Stimulated activated CD8-positive, alpha-beta memory T cell treated with anti-CD3 and anti-CD28 coated beads, Interleukin-2, amount 100 ng/mL, for 48 hours (primary cell): ENCODE results near the gene LHFPL3.

Source experiments
- DNase-seq, 2 donors: peaks; one replicate each; pipeline ENCODE4 v3.0.0-alpha.2; 2020; ENCODE audit warnings: low read depth in 2 of 2

The LHFPL3 gene

DNA sequence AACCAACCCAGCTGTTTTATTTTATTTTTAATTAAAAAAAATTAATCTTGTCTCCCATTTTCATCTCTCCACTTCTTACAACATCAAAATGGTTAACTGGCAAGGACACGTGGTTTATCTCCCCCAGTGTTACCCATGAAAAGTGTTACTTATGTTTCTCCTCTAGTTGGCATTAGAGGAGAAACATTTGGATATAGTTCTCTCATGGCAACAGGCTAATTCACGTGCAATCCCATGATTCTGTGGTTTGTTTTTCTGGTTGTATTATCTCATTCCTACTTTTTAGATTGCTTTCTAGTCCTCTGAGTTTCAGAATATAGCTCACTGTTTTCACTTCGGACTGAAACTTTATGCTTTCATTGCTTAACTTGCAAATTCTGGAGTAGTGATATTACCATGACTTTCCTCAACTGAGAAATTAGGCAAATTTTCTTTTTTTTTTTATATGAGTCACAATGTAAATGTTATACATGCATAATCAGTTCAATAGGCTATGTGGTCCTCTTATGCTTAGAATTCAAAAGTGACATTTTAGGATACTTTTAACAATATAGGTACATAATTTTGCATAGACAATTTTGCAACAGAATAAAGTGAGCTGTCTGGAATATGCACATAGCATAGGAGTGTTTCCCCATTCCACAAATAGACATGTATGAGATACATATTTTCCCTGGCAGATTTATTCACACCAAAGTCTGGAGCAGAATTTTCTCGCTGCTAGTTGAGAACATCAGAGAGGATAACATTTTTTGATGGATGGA is 43.0 kb downstream of the LHFPL3 start:
- no peak for DNase-seq

DNA sequence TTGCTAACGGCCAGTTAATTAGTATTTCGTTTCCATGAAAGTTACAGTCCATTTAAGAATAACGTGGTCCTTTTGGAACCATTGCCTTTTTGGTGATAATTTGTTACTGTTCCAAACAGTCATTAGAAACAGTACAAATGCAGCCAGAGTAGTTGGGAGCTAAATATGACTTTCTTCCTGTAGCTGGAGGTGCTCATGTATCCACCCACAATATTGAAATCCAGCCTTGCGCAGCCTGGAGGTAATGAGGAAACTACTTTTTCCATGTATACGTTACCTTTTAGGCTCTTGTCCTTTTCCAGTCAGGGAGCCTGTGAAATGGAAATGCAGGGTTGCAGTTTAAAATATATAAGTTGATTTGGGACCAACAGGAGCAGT is 43.6 kb downstream of the LHFPL3 start:
- no peak for DNase-seq

DNA sequence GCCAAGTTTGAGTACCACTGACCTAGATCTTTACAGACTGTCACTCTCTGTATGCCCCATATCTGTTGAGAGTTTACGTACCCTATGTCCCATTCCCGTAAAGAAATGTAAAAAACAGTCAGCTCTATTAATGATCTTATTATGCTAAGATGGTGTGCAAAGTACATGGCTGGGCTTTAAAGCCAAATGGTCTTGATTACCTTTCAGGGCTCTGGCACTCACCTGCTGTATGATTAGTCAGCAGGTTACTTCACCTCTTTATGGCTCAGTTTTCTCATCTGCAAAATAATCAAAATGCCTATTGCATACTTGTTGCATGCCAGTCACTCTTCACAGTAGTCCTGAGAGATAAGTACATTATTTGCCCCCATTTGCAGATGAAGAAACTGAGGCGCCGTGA is 54.2 kb downstream of the LHFPL3 start:
- no peak for DNase-seq

DNA sequence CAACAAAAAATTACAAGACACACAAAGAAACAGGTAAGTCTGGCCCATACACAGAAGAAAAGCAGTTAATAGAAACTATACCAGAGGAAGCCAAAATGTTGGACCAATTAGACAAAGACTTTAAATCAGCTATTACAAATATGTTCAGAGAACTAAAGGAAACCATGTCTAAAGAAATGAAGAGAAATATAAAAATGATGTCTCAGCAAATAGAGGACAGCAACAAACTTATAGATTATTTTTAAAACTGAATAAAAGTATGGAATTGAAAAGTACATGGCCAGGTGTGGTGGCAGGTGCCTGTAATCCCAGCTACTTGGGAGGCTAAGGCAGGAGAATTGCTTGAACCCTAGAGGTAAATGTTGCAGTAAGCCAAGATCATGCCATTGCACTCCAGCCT is 58.5 kb downstream of the LHFPL3 start:
- no peak for DNase-seq

DNA sequence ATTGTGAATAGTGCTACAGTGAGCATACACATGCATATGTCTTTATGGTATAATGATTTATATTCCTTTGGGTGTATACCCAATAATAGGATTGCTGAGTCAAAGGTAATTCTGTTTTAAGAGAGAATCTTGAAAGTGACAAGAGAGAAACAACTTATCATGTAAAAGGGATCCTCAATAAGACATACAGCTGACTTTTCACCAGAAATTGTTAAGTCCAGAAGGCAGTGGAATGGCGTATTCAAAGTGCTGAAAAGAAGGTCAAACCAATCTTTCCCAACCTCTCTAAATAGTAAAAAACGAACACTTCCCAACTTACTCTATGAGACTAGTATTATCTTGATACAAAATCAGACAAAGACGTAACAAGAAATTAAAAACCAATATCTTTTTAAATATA is 59.8 kb downstream of the LHFPL3 start:
- DNase-seq, result no peak

DNA sequence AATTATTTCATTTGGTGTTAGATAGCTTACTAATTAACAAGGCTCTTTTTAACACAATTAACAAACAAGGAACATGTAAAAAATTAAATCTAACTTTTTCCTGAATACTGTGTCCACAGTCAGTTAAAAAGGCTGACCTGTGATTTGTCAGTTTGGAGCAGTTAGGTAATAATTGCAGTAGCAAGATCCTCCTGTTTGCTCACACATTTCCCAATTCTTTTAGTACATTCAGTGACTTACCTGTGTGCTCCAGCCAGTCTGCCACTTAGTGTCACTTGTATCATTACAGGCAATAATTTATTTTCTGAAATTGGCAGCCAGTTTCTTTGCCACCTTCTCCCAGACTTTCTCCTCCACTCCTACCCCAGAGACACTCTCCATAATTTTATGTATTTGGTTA is 66.8 kb downstream of the LHFPL3 start:
- DNase-seq, result no peak

DNA sequence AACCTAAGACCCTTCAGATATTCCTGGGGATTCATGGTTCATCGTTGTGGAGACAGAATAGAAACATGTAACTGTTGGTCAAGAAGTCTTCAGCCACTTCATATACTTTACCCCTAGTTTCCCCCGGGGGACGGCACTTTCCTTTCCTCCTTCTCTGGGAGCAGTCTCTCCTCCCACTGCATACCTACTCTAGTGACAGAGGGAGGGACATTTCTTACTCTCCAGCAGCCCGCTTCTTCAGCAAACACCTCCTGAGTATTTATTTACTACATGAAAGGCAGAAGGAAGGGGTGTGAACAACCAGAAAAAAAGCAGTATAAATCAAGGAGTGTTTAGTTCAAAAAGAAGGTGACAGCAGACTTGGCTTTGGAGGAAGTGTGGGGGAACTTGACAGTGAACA is 69.0 kb downstream of the LHFPL3 start:
- no peak for DNase-seq

DNA sequence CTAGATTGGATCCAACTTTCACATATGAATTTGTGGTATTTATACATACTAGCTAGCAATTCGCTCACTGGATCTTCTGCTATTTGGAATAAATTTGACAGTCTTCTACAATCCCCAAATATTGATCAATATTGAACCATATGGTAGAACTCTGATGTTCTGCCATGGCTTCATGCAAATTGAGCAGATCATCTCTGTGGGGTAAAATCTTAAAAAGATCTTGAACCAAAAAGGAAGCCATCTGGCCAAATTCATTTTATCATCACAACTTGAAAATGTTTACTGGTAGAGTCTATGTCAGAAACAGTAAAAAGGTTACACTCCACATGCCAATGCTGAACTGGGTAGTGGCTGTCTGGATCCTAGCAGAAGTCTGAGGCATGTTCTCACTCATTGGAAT is 80.0 kb downstream of the LHFPL3 start:
- no peak for DNase-seq

DNA sequence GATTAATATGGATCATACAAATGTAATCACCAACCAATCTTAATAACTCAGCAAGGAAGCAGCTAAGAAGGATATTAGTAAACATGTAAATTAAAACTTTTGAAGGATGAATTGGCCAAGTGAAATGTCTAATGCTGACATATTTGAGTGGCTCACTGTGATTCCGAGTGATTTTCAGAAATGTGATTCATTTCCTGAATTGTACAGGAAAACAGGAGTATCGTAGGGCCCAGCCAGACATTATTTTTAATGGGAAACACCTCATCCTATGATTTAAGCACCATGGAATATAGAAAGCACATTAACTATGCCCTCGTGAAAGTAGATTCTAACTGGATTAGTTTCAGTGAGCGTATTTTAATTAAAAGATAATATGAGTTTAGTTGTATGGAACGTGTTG is 82.3 kb downstream of the LHFPL3 start:
- DNase-seq, result no peak

DNA sequence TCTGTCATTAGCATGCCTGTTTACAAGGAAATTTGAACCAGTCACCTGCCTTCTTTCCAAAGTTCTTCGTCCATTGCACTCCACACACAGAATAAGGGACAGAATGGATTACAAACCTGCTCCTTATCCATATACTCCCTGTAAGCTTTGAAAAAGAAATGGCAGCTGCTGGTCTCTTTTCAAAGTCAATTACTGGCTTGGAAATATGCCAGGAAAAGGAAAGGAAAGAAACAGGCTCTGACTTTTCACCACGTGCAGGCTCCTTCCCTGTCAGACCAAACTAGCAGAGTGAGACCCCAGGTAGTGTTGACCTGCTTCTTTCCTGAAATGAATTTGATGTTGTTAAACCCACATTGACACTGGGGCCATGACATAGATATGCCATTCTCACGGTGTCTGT is 84.5 kb downstream of the LHFPL3 start:
- DNase-seq, result no peak

DNA sequence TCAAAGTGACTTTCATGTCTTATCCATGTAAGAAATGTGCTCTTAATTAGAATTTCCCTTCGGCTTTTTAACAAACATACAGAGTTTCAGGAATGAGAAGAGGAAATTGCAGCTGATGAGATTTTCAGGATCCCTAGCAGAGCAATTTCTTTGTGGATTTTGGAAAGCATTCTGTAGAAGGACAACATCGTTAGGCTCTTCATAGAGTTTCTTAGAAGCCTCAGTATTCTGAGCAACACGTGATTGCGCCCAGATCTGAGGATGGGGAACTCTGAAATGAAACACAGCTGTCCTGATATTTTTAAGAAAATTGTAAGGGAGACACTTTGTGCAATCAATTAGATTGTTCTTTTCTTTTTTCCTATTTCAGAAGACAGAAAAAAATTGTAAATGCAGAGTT is 85.8 kb downstream of the LHFPL3 start:
- DNase-seq, result no peak

DNA sequence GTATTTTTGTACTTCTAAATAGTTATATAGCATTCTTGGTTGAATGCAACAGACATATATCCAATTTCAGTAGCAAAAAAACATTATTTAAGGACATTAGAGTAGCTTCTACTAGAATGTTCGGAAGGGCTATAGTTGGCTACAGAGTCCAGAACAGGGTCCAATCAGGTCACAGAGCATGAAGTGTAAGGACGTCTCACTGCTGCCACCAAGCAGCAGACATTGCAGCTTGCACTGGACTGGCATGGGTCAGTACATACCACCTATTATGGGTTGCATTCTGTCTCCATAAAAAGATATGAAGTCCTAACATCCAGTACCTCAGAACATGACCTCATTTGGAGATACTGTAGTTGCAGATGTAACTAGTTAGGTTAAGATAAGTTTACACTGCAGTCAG is 87.3 kb downstream of the LHFPL3 start:
- no peak for DNase-seq

DNA sequence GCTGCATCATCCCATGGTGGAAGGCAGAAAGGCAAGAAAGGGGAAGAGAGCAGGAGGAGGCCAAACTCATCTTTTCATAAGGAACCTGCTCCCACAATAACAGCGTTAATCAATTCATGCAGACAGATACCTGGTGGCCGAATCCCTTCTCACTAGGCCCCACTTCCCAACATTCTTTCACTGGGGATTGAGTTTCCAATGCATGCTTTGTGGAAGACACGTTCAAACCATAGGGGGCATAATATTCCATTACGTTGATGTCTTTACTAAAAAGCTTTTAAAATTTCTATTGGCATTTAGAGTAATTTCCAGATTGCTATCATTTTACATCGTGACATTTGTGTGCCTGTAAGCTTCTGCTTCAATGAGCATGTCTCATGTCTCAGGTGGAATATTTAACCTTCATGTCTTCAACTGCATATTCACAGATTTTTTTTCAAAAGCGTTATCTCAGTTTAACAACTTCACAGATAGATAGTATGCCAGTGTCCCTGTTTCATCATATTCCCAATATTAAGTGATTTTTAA is 88.5 kb downstream of the LHFPL3 start:
- DNase-seq, result no peak

DNA sequence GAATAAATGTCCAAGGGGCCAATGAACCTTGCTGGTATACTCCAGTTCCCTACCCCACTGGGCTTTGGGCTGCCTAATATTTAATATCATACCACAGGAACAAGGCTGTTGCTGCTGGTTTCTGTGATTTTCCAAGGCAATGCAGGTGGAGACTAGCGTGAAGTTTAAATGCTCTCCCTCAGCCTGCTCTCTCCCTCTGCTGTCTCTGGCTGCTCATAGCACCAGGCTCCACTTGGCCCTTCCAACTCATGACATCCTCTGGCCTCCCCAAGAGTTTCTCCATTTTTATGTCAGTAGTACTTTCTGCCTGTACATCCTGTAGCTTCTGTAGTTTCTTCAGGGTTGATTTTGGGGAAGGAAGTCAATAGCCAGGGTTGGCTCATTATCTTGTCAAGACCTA is 103.5 kb downstream of the LHFPL3 start:
- DNase-seq, result no peak

DNA sequence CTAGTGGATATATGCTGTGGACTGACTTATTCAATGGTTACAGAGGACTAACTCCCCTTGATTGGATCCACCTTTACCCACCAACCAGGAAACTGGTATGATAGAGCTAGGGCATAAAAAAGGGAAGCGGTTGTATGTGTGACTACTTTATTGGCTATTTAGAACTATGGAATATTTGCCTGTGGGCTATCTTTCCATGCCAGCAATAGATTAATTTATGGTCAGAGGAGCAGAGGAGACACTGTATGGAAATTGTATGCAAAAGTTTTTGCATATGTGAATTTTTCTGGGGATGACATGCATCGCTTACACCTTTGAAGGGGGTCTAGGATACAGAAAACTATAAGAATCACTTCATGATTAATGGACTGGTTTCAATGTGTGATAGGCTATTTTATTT is 105.7 kb downstream of the LHFPL3 start:
- no peak for DNase-seq

DNA sequence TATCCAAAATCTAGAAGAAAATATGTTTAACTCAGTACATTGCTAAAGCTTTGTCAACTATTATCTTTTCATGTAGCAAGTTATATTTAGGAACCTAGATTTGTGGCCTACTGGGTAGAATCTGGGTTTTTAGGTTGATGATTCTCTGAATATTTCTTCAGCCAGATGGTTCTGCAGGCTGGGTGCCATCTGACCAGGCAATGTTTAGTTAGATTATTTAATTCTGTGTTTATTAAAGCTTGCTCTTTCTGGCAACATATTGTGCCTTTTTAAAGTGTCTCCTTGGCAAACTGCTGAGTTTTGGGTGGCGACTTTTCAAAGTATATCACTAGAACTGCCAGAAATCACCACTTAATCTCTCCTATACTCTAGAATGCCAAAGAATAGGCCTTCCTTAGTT is 114.1 kb downstream of the LHFPL3 start:
- no peak for DNase-seq

DNA sequence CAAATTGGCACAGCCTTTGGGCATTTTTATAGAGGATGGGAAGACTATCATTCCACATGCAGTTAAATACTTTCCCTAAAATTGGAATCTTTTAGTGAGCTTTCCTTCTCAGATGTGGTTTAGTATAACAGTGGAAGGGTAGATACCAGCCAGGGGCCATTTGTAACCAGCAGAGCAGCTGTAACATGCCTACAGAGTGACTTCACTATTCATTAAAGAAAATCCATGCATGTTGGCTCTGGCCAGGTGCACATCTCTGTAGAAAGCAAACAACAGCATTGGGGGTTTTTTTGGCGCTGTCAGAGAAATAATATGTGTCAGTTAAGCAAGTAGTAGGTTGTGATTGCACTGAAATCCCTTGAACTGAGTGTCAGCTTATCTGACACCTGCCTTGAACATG is 115.6 kb downstream of the LHFPL3 start:
- no peak for DNase-seq

DNA sequence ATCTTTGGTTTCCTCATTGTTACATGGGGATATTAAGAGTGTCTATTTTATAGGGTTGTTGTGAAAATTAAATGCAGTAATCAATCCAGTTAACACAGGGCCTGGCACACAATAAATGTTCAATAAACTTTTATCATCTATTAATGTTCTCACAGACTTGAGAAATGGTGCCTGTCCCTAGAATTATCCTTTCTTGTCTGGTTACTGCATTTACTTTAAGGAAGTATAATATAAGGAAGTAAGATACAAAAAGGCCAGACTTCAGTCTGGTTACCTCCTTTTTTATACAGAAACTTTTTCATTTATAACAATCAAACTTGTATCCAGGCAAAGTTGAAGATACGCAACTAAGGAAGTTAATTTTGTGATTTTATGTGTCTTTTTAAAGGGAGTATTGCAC is 117.0 kb downstream of the LHFPL3 start:
- no peak for DNase-seq

DNA sequence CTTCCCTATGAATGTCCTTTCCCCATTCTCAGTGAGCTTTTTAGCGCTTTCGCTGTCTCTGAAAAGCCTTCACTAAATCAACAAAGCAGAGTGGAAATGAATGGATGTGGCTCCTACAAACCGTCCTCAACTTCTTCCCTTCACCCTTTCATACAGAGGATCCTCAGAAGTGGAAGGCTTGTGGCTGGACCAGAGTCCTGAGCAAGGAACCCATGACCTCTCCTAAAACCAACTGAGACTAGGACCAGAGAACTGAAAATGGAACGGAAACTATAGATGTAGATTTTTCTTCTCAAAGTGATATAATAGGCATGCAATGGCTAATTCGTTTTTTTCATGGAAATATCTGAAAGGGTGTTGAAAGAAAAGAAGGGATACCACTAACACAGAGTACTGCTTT is 122.5 kb downstream of the LHFPL3 start:
- DNase-seq, result no peak

DNA sequence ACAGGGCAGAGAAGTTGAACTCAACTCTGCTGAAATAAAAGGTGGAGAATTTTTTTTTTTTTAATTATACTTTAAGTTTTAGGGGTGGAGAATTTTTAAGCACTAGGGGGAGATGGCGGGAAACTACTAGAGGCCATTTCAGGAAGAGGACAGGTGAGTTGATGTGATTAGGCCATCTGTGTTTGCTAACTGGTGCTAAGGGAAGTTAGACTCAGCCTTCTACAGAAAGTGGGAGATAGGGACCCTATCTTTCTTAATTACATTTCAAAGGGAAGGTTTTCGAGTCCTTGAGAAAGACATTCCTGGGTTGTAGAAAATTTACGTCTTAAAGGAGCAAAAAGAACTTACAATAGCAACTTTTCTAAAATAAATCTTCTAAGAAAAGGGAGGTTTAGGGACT is 124.8 kb downstream of the LHFPL3 start:
- DNase-seq, result no peak

DNA sequence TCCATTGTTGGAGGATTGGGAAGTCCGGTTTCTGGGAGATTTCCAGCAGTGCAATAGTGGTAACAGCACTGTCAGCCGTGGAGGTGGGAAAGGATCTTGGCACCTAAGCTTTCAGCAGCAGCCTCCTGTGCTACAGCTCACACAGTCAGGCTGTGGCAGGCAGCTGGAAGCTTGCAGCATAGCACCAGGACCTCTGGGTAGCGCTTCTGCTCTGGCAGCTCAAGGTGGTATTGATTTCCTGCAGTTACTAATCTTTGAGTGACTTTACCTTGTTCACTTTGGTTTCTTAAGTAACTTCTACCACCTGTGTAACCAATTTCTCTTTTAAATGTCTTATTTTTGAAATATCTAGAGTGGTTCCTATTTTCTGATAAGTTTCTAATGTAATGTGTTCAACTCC is 130.5 kb downstream of the LHFPL3 start:
- no peak for DNase-seq

DNA sequence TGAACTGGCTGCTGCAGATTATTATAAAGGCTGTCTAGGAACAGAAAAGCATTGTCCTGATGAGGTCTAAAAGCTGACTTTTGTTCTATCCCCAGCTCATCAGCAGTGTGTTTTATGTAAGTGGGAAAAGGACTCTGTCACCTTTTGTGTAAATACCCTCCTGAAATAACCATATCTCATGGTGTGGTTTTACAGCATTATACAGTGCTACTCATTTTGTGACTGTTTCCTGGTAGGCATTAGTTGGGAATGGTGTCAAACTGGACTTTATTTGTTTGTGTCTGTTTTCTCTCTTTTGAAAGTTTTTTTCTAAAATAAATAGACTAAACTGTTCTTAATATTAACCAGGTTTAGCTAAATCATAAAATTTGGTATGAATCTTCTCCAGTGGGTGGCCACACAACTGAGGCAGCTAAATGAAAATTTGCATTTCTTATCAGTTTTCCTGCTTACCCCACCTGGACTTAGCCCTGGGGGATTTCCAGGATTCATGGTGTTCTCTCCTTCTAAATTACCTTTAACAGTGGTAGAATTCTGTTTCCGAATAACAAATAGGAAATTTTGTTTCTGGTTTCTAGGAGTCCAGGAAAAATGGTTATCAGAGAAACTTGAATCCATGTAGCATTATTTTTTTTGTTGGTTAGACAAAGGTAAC is 140.9 kb downstream of the LHFPL3 start:
- no peak for DNase-seq

DNA sequence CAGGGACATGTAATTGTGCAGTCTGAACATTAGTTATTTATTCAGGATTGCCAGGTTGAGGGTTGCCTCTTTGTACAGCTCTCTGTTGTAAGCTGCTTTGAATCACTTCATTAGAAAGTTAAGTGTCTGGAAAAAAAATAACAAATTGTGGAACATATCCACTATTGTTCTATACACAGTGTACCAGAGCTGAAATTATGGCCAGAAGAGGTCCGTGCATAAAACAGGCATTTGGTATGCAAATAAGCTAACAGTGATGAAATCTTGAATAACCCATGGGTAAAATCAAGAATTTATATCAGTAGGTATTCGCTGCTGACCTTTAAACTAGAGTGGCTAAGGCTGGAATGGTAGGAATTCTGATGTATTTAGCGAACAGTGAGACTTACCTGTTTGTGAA is 152.1 kb downstream of the LHFPL3 start:
- no peak for DNase-seq
